ENCODE results near the gene RASIP1.

The RASIP1 gene

DNA sequence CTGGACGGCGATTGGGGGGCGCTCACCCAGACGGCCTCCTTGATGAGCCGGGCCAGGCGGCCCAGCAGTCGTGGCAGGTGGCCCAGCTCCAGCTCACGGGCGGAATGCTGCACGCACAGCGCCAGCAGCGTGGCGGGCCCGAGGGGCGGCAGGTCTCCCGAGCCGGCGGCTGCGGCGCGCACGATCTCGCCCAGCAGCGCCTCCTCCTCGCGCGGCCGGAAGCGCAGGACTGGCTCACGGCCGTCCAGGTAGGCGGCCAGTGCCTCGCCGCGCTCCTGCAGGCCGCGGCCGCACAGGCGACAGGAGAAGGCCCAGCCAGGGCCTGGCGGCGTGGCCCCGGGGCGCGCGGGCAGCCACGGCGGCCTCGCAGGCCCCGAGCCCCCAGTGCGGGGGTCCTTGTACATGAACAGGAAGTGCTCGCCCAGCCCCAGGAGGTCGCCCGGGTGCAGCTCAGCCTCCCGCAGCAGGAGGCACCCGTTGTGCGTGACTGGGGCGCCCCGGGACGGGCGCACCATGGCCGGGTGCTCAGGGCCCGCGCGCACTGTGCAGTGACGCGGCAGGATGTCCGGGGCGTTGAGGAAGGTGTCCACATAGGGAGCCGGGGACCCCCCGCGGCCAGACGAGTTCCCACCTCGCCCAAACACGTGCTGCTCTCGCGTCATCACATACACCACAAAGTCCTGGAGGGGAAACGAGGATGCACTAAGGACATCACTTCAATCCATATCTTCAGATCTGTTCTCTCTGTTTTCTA lies 11.3 kb downstream of the RASIP1 start:
- no peak for DNase-seq (ENCODE audit: extremely low read depth, insufficient read length)
- Histone ChIP-seq H3K27me3 (replicated peaks; ENCODE audit: control insufficient read depth, insufficient read depth, low read length) (no peaks in the 10 kb centered on the region), H3K36me3 (ENCODE audit: control insufficient read depth, insufficient read depth, low read length) (no peaks in the 10 kb centered on the region), H3K4me3 (replicated peaks; ENCODE audit: low read depth, low read length) (no peak overlapping the region)
- TF ChIP-seq, protein P1, sequence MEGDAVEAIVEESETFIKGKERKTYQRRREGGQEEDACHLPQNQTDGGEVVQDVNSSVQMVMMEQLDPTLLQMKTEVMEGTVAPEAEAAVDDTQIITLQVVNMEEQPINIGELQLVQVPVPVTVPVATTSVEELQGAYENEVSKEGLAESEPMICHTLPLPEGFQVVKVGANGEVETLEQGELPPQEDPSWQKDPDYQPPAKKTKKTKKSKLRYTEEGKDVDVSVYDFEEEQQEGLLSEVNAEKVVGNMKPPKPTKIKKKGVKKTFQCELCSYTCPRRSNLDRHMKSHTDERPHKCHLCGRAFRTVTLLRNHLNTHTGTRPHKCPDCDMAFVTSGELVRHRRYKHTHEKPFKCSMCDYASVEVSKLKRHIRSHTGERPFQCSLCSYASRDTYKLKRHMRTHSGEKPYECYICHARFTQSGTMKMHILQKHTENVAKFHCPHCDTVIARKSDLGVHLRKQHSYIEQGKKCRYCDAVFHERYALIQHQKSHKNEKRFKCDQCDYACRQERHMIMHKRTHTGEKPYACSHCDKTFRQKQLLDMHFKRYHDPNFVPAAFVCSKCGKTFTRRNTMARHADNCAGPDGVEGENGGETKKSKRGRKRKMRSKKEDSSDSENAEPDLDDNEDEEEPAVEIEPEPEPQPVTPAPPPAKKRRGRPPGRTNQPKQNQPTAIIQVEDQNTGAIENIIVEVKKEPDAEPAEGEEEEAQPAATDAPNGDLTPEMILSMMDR (IDR thresholded peaks at IDR 0.05; ENCODE audit: insufficient read depth, low read length, poor library complexity, severe bottlenecking), result no peak

DNA sequence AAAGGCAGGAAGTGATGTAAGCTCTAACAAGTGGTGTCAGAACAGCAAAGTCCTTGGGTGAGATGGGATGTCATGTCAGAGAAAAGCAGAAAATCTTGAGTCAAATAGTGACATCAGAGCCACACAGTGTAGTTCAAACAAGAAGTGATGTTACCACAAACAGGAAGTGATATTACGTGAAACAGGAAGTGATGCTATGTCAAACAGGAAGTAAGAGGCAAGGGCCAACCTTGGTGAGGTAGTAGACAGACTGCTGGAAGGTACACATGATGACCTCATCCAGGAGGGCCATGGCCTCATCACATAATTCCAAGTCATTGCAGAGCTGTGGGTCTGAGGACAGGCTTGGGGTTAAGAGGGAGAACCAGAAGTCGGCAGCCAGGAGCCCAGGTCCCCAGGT lies 13.9 kb downstream of the RASIP1 start:
- Histone ChIP-seq H3K4me3 (replicated peaks; ENCODE audit: low read depth, low read length) (no peak overlapping the region), H3K27me3 (replicated peaks; ENCODE audit: control insufficient read depth, insufficient read depth, low read length) (no peaks in the 10 kb centered on the region), H3K36me3 (ENCODE audit: control insufficient read depth, insufficient read depth, low read length) (no peaks in the 10 kb centered on the region)
- DNase-seq (ENCODE audit: extremely low read depth, insufficient read length), result no peak
- TF ChIP-seq, protein P1 (IDR thresholded peaks at IDR 0.05; ENCODE audit: insufficient read depth, low read length, poor library complexity, severe bottlenecking), result no peak

DNA sequence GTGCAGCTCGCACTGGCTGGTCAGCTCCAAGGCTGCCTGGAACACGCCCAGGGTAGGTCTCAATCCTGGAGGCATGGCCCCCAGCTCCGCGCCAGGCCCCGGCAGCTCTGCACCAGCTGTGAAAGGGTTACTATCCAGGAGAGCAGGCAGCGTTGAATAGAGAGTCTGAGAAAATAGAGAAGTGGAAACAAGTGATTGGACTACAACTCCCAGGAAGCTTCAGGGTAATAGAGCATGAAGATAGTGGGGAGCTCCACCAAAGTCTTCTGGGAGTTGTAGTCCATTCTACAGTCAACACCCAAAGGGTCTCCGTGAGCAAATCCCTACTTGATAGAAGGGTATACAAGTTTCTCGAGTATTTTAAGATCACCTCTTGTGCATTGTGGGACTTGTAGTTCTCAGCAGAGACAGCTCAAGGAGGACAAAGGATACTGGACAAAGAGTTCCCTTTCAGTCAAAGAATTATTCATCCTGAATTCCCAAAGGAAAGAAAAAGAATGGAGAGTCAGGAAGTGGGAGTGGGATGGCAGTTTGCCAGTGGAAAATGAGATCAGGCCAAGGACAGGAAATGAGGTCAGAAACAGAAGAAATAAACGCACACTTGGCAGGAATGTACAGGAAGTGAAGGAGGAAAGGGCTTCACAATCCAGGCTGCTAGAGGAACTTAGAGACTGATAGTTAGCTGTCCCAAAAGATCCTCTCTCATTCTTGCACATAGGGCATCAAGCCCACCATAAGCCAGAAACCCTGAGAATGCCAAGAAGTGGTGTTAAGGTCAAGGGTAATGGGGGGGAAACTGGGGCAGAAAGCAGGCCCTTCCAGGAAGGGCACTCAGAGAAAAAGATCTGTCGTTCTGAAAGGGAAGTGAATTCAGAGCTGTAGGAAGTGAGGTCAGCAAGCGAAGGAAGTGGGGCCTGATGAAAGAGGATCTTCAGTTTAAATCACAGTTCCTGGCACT lies 15.3 kb downstream of the RASIP1 start:
- no peak for DNase-seq (ENCODE audit: extremely low read depth, insufficient read length)
- Histone ChIP-seq H3K27me3 (replicated peaks; ENCODE audit: control insufficient read depth, insufficient read depth, low read length) (no peaks in the 10 kb centered on the region), H3K4me3 (replicated peaks; ENCODE audit: low read depth, low read length) (no peak overlapping the region), H3K36me3 (ENCODE audit: control insufficient read depth, insufficient read depth, low read length) (no peaks in the 10 kb centered on the region)
- TF ChIP-seq, protein P1 (IDR thresholded peaks at IDR 0.05; ENCODE audit: insufficient read depth, low read length, poor library complexity, severe bottlenecking), result no peak

- Histone ChIP-seq H3K36me3 (ENCODE audit: control insufficient read depth, insufficient read depth, low read length) (no peaks in the 10 kb centered on the region), H3K4me3 (replicated peaks; ENCODE audit: low read depth, low read length) (no peak overlapping the region), H3K27me3 (replicated peaks; ENCODE audit: control insufficient read depth, insufficient read depth, low read length) (no peaks in the 10 kb centered on the region)
- TF ChIP-seq, protein P1 (IDR thresholded peaks at IDR 0.05; ENCODE audit: insufficient read depth, low read length, poor library complexity, severe bottlenecking), result no peak
- DNase-seq (ENCODE audit: extremely low read depth, insufficient read length), result no peak
Measured at GRCh38 chr19:48722196-48722708, 18.2 kb downstream of the RASIP1 start.

- peak overlapping the region; percentile 65 for H3K4me3 ChIP-seq (replicated peaks; ENCODE audit: low read depth, low read length)
- TF ChIP-seq, protein P1 (IDR thresholded peaks at IDR 0.05; ENCODE audit: insufficient read depth, low read length, poor library complexity, severe bottlenecking), result no peak
- H3K27me3 ChIP-seq (replicated peaks; ENCODE audit: control insufficient read depth, insufficient read depth, low read length), result no peaks in the 10 kb centered on the region
- no peaks in the 10 kb centered on the region for H3K36me3 ChIP-seq (ENCODE audit: control insufficient read depth, insufficient read depth, low read length)
- DNase-seq (ENCODE audit: extremely low read depth, insufficient read length), result peak; percentile 93
Measured at GRCh38 chr19:48720613-48721296, 19.7 kb downstream of the RASIP1 start.

Measured in GM06990 (cell line).